KMS-11 (cell line): ENCODE data around the gene HSPD1.

Source experiments
- H2AFZ ChIP-seq: fragments of 200-600 bp; sonication (generic); 2 replicates; pipeline ENCODE4 v1.6.1; 2016; ENCODE audit warnings: antibody characterized with exemption, mixed run types, low read depth
- H3K27ac ChIP-seq: fragments of 200-600 bp; sonication (generic); 2 replicates; pipeline ENCODE4 v1.6.1; 2016; ENCODE audit warnings: mild to moderate bottlenecking, mixed run types
- H3K27me3 ChIP-seq: fragments of 200-600 bp; sonication (generic); 2 replicates; pipeline ENCODE4 v1.6.1; 2017; ENCODE audit warnings: mild to moderate bottlenecking, low read depth, mixed run types, moderate library complexity; ENCODE audit not compliant: insufficient read depth
- H3K36me3 ChIP-seq: fragments of 200-600 bp; sonication (generic); 2 replicates; pipeline ENCODE4 v1.6.1; 2017; ENCODE audit warnings: mild to moderate bottlenecking, mixed run types; ENCODE audit not compliant: insufficient read depth
- H3K4me1 ChIP-seq: fragments of 200-600 bp; sonication (generic); 2 replicates; pipeline ENCODE4 v1.6.1; 2016; ENCODE audit warnings: mild to moderate bottlenecking, low read depth, mixed run types; ENCODE audit not compliant: poor library complexity, severe bottlenecking
- H3K4me2 ChIP-seq: fragments of 200-600 bp; sonication (generic); 2 replicates; pipeline ENCODE4 v1.7.0; 2016; ENCODE audit warnings: mild to moderate bottlenecking, mixed run types
- H3K4me3 ChIP-seq: fragments of 200-600 bp; sonication (generic); IDR thresholded peaks from 2 replicates; pipeline ENCODE4 v1.6.1; 2017; ENCODE audit warnings: low read depth, low read length, mixed read lengths; ENCODE audit not compliant: insufficient read depth
- H3K79me2 ChIP-seq: fragments of 200-600 bp; sonication (generic); 2 replicates; pipeline ENCODE4 v1.6.1; 2016; ENCODE audit warnings: low read depth, mixed run types; ENCODE audit not compliant: insufficient read depth
- H3K9ac ChIP-seq: fragments of 200-600 bp; sonication (generic); 2 replicates; pipeline ENCODE4 v1.6.1; 2016; ENCODE audit warnings: mild to moderate bottlenecking, mixed run types
- H4K20me1 ChIP-seq: fragments of 200-600 bp; sonication (generic); 2 replicates; pipeline ENCODE4 v1.6.1; 2016; ENCODE audit warnings: mild to moderate bottlenecking, mixed run types; ENCODE audit not compliant: insufficient read depth
- CTCF ChIP-seq: fragments of 200-600 bp; sonication (generic); conservative IDR thresholded peaks from 2 replicates; pipeline ENCODE4 v1.6.1; 2017; ENCODE audit warnings: low read depth, mild to moderate bottlenecking, antibody characterized with exemption, low read length, moderate library complexity, mixed read lengths

HSPD1 gene

GRCh38 chr2:197437380-197437779 lies 62.3 kb downstream of the HSPD1 start:
- Histone ChIP-seq H3K9ac (no peak overlapping the region), H3K79me2 (peaks cover 29% of the 10 kb centered on the region), H3K4me1 (peaks cover 22% of the 10 kb centered on the region), H3K4me3 (no peak overlapping the region), H2AFZ (no peak overlapping the region), H3K27me3 (no peaks in the 10 kb centered on the region), H3K4me2 (no peak overlapping the region), H3K27ac (no peak overlapping the region), H3K36me3 (no peaks in the 10 kb centered on the region), H4K20me1 (no peaks in the 10 kb centered on the region)
- no peak for TF ChIP-seq CTCF
